Measurements from ENCODE around the gene INPP5J. TPM values are rescaled to one million over a fixed set of nuclear protein-coding genes. Genes with fewer than 3 reads are reported as not detected.

The INPP5J gene
- total RNA-seq, 4 donors from 2014 or later, result 0.20 to 1.0 (median 0.67) TPM

- TF ChIP-seq EP300 (IDR thresholded peaks at IDR 0.05) (no peak), POLR2A (IDR thresholded peaks at IDR 0.05) (no peak), CTCF (IDR thresholded peaks at IDR 0.05) (peak in 1 of 5 experiments; percentile 14)
- Histone ChIP-seq H3K4me3 (peak overlapping the region; percentile 45 to 66 (median 64)), H3K4me1 (peaks cover 0 to 81% (median 68%) of the 10 kb centered on the region in 4 donors), H3K9me3 (no peaks in the 10 kb centered on the region), H3K36me3 (peaks cover 0 to 29% (median 0%) of the 10 kb centered on the region in 3 donors), H3K27me3 (no peaks in the 10 kb centered on the region), H3K27ac (peak overlapping the region; percentile 89 to 99 (median 98))
- no peak for DNase-seq (ENCODE audit: low spot score in 2 of 2)
- WGBS, 2 donors, result 3 to 6% methylated on average over 12 to 13 of the region's 13 CpGs
Measured at GRCh38 chr22:31085493-31085824, 37.3 kb upstream of the INPP5J start.

DNA sequence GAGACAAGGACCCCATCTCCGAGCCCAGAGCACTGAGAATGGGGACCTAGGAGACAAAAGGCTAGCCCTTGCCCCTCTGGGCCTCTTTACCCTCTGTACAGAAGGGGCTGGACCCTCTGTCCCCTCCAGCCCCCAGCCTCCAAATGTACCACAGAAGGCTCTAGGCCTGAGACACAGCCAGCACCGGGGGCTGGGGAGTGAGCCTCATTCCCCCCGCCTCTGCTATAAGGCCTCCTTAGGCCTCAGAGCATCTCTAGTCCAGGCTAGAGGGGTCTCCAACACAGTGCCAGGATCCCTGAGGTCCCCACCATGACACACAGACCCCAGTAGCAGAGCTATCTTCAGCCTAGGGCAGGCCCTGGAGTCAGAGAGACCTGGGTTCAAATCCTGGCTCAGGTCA lies 36.8 kb upstream of the INPP5J start:
- Histone ChIP-seq H3K9me3 (no peaks in the 10 kb centered on the region), H3K4me3 (peak overlapping the region in 3 of 4 donors; percentile 45 to 66 (median 61)), H3K4me1 (peaks cover 0 to 77% (median 68%) of the 10 kb centered on the region in 4 donors), H3K27ac (peak overlapping the region; percentile 89 to 99 (median 98)), H3K36me3 (peaks cover 0 to 34% (median 3%) of the 10 kb centered on the region in 3 donors), H3K27me3 (no peaks in the 10 kb centered on the region)
- DNase-seq (ENCODE audit: low spot score in 2 of 2), result no peak
- WGBS, 2 donors, result 40 to 70% methylated on average over 2 of the region's 3 CpGs
- TF ChIP-seq CTCF (IDR thresholded peaks at IDR 0.05) (no peak), POLR2A (IDR thresholded peaks at IDR 0.05) (no peak)

DNA sequence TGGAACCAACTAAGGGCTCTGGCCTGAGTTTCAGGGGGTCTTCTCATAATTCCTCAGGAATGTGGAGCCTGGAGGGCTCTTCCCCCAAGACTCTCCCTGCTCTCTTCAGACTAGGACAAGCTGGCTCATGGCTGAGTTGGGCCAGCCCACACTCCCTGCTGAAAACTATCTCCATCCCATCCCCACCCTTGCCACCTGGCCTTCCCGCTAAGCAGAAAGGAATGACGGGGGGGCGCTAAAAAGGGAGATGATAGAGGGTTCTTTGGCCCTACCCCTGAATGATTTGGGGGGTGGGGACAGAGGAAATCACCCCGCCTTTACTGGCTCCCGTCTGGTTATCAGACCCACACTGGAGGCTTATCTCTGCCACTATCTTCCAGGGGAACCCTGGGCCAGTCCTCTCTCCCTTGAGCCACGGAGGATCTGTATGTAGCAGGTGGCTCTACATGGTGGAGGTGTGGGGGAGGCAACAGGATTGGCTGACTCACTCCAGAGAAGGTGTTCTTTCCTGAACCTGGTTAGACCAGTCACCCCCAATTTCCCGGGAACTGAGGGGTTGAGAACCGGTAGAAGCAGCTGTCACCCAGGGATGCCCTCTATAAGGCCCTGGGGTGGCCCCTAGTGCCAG lies 35.9 kb upstream of the INPP5J start:
- no peak for TF ChIP-seq EP300 (IDR thresholded peaks at IDR 0.05)
- no peak for TF ChIP-seq CTCF (IDR thresholded peaks at IDR 0.05)
- TF ChIP-seq POLR2A (IDR thresholded peaks at IDR 0.05), result no peak
- DNase-seq (ENCODE audit: low spot score in 2 of 2), result no peak
- no peaks in the 10 kb centered on the region for H3K27me3 ChIP-seq
- H3K36me3 ChIP-seq, result peaks cover 4 to 43% (median 9%) of the 10 kb centered on the region in 3 donors
- H3K4me1 ChIP-seq, result peaks cover 0 to 77% (median 68%) of the 10 kb centered on the region in 4 donors
- H3K9me3 ChIP-seq, result no peaks in the 10 kb centered on the region
- no peak overlapping the region for H3K4me3 ChIP-seq
- 47 to 67% methylated on average over 8 of the region's 8 CpGs for WGBS, 2 donors
- H3K27ac ChIP-seq, result peak overlapping the region; percentile 89 to 99 (median 98)

DNA sequence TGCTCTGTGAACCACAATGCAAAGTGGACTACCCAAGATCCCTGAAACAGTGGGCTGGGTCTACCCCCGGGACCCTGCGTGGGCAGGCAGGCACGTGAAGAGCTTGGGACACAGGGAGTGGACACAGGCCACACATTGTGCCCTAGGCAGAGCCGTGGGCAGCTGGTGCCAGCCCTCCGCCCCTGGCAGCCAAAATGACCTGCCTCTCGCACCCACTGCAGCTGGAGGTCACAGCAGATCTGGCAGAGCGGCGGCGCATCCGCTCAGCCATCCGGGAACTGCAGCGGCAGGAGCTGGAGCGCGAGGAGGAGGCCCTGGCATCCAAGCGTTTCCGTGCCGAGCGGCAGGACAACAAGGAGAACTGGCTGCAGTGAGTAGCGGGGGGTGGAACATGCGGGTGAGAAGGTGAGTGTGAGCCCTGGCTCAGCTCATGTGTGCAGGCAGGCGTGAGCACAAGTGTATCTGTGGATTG lies 35.0 kb upstream of the INPP5J start:
- peak in 1 of 5 experiments; percentile 31 for TF ChIP-seq CTCF (IDR thresholded peaks at IDR 0.05)
- peak in 1 of 2 donors; percentile 94 for TF ChIP-seq EP300 (IDR thresholded peaks at IDR 0.05)
- TF ChIP-seq POLR2A (IDR thresholded peaks at IDR 0.05), result peak in 1 of 2 donors; percentile 37
- H3K4me1 ChIP-seq, result peaks cover 0 to 77% (median 67%) of the 10 kb centered on the region in 4 donors
- H3K27ac ChIP-seq, result peak overlapping the region; percentile 89 to 99 (median 98)
- no peaks in the 10 kb centered on the region for H3K9me3 ChIP-seq
- 43 to 88% methylated on average over 11 to 21 of the region's 21 CpGs for WGBS, 2 donors
- DNase-seq (ENCODE audit: low spot score in 2 of 2), result no peak
- no peaks in the 10 kb centered on the region for H3K27me3 ChIP-seq
- H3K36me3 ChIP-seq, result peaks cover 4 to 52% (median 9%) of the 10 kb centered on the region in 3 donors
- peak overlapping the region in 3 of 4 donors; percentile 19 to 42 (median 26) for H3K4me3 ChIP-seq

- Histone ChIP-seq H3K27me3 (no peaks in the 10 kb centered on the region), H3K36me3 (peaks cover 4 to 59% (median 9%) of the 10 kb centered on the region in 3 donors), H3K9me3 (no peaks in the 10 kb centered on the region), H3K4me3 (peak overlapping the region; percentile 0 to 42 (median 22)), H3K4me1 (peaks cover 0 to 74% (median 64%) of the 10 kb centered on the region in 4 donors), H3K27ac (peak overlapping the region; percentile 61 to 99 (median 82))
- no peak for DNase-seq (ENCODE audit: low spot score in 2 of 2)
- no peak for TF ChIP-seq EP300 (IDR thresholded peaks at IDR 0.05)
- no peak for TF ChIP-seq CTCF (IDR thresholded peaks at IDR 0.05)
- no peak for TF ChIP-seq POLR2A (IDR thresholded peaks at IDR 0.05)
- WGBS, 2 donors, result 68 to 76% methylated on average over 26 of the region's 26 CpGs
Measured at GRCh38 chr22:31088233-31088986, 34.4 kb upstream of the INPP5J start.

Measured in tibial nerve (tissue), 4 donors.